ENCODE results near the gene GDPD4.

Gene GDPD4

GRCh38 chr11:77250881-77251640, 50.4 kb downstream of the GDPD4 start:
- peaks cover 0 to 8% of the 10 kb centered on the region in 2 donors for H3K9me3 Mint-ChIP-seq
- no peak overlapping the region for H3K27ac Mint-ChIP-seq
- no peak overlapping the region for H3K4me3 Mint-ChIP-seq
- ATAC-seq (replicated peaks) (no peak), DNase-seq (no peak)
- peaks cover 0 to 28% of the 10 kb centered on the region in 2 donors for H3K27me3 Mint-ChIP-seq
- H3K36me3 Mint-ChIP-seq (ENCODE audit: insufficient read depth), result no peaks in the 10 kb centered on the region
- no peaks in the 10 kb centered on the region for H3K4me1 Mint-ChIP-seq (ENCODE audit: low read depth in 2 of 2)

- Mint-ChIP-seq H3K27ac (no peak overlapping the region), H3K4me1 (ENCODE audit: low read depth in 2 of 2) (no peaks in the 10 kb centered on the region), H3K9me3 (peaks cover 0 to 8% of the 10 kb centered on the region in 2 donors), H3K36me3 (ENCODE audit: insufficient read depth) (no peaks in the 10 kb centered on the region), H3K4me3 (no peak overlapping the region), H3K27me3 (peaks cover 0 to 19% of the 10 kb centered on the region in 2 donors)
- DNase-seq, result no peak
- no peak for ATAC-seq (replicated peaks)
Measured at GRCh38 chr11:77249427-77249826, 52.1 kb downstream of the GDPD4 start.

GRCh38 chr11:77244277-77245027, 57.0 kb downstream of the GDPD4 start:
- no peaks in the 10 kb centered on the region for H3K36me3 Mint-ChIP-seq (ENCODE audit: insufficient read depth)
- H3K27ac Mint-ChIP-seq, result no peak overlapping the region
- ATAC-seq (replicated peaks), result no peak
- H3K27me3 Mint-ChIP-seq, result no peaks in the 10 kb centered on the region
- H3K9me3 Mint-ChIP-seq, result no peaks in the 10 kb centered on the region
- no peaks in the 10 kb centered on the region for H3K4me1 Mint-ChIP-seq (ENCODE audit: low read depth in 2 of 2)
- DNase-seq, result no peak
- no peak overlapping the region for H3K4me3 Mint-ChIP-seq

- Mint-ChIP-seq H3K36me3 (ENCODE audit: insufficient read depth) (no peaks in the 10 kb centered on the region), H3K4me1 (ENCODE audit: low read depth in 2 of 2) (no peaks in the 10 kb centered on the region), H3K27ac (no peak overlapping the region), H3K4me3 (no peak overlapping the region), H3K9me3 (no peaks in the 10 kb centered on the region), H3K27me3 (peaks cover 11 to 43% of the 10 kb centered on the region in 2 donors)
- DNase-seq (no peak), ATAC-seq (replicated peaks) (no peak)
Measured at GRCh38 chr11:77236901-77237300, 64.6 kb downstream of the GDPD4 start.

GRCh38 chr11:77233011-77233410, 68.5 kb downstream of the GDPD4 start:
- no peaks in the 10 kb centered on the region for H3K9me3 Mint-ChIP-seq
- no peak for ATAC-seq (replicated peaks)
- H3K4me1 Mint-ChIP-seq (ENCODE audit: low read depth in 2 of 2), result no peaks in the 10 kb centered on the region
- H3K4me3 Mint-ChIP-seq, result no peak overlapping the region
- DNase-seq, result no peak
- H3K36me3 Mint-ChIP-seq (ENCODE audit: insufficient read depth), result peaks cover 3% of the 10 kb centered on the region
- peaks cover 11 to 39% of the 10 kb centered on the region in 2 donors for H3K27me3 Mint-ChIP-seq
- H3K27ac Mint-ChIP-seq, result no peak overlapping the region

- H3K27me3 Mint-ChIP-seq, result peaks cover 13 to 40% of the 10 kb centered on the region in 2 donors
- H3K36me3 Mint-ChIP-seq (ENCODE audit: insufficient read depth), result peaks cover 3% of the 10 kb centered on the region
- ATAC-seq (replicated peaks) (no peak), DNase-seq (no peak)
- H3K27ac Mint-ChIP-seq, result no peak overlapping the region
- H3K4me3 Mint-ChIP-seq, result no peak overlapping the region
- H3K4me1 Mint-ChIP-seq (ENCODE audit: low read depth in 2 of 2), result no peaks in the 10 kb centered on the region
- no peaks in the 10 kb centered on the region for H3K9me3 Mint-ChIP-seq
Measured at GRCh38 chr11:77232242-77232641, 69.2 kb downstream of the GDPD4 start.

GRCh38 chr11:77231800-77232199, 69.7 kb downstream of the GDPD4 start:
- H3K27me3 Mint-ChIP-seq, result peaks cover 17 to 44% of the 10 kb centered on the region in 2 donors
- no peak overlapping the region for H3K4me3 Mint-ChIP-seq
- peaks cover 3% of the 10 kb centered on the region for H3K36me3 Mint-ChIP-seq (ENCODE audit: insufficient read depth)
- H3K9me3 Mint-ChIP-seq, result no peaks in the 10 kb centered on the region
- no peaks in the 10 kb centered on the region for H3K4me1 Mint-ChIP-seq (ENCODE audit: low read depth in 2 of 2)
- no peak for ATAC-seq (replicated peaks)
- DNase-seq, result no peak
- no peak overlapping the region for H3K27ac Mint-ChIP-seq

- Mint-ChIP-seq H3K27ac (no peak overlapping the region), H3K36me3 (ENCODE audit: insufficient read depth) (peaks cover 3% of the 10 kb centered on the region), H3K4me3 (no peak overlapping the region), H3K4me1 (ENCODE audit: low read depth in 2 of 2) (no peaks in the 10 kb centered on the region), H3K9me3 (no peaks in the 10 kb centered on the region), H3K27me3 (peaks cover 22 to 44% of the 10 kb centered on the region in 2 donors)
- DNase-seq (no peak), ATAC-seq (replicated peaks) (no peak)
Measured at GRCh38 chr11:77230878-77231605, 70.4 kb downstream of the GDPD4 start.

GRCh38 chr11:77223797-77224196, 77.7 kb downstream of the GDPD4 start:
- no peak for DNase-seq
- Mint-ChIP-seq H3K4me1 (ENCODE audit: low read depth in 2 of 2) (no peaks in the 10 kb centered on the region), H3K36me3 (ENCODE audit: insufficient read depth) (peaks cover 3% of the 10 kb centered on the region), H3K27ac (no peak overlapping the region), H3K9me3 (no peaks in the 10 kb centered on the region), H3K27me3 (peaks cover 51 to 79% of the 10 kb centered on the region in 2 donors), H3K4me3 (no peak overlapping the region)
- ATAC-seq (replicated peaks), result no peak

GRCh38 chr11:77217156-77217555, 84.3 kb downstream of the GDPD4 start:
- ATAC-seq (replicated peaks) (no peak), DNase-seq (no peak)
- peaks cover 15 to 35% of the 10 kb centered on the region in 2 donors for H3K27me3 Mint-ChIP-seq
- no peaks in the 10 kb centered on the region for H3K36me3 Mint-ChIP-seq (ENCODE audit: insufficient read depth)
- no peak overlapping the region for H3K27ac Mint-ChIP-seq
- no peak overlapping the region for H3K4me3 Mint-ChIP-seq
- H3K9me3 Mint-ChIP-seq, result no peaks in the 10 kb centered on the region
- no peaks in the 10 kb centered on the region for H3K4me1 Mint-ChIP-seq (ENCODE audit: low read depth in 2 of 2)

GRCh38 chr11:77215106-77215505, 86.4 kb downstream of the GDPD4 start:
- H3K4me3 Mint-ChIP-seq, result no peak overlapping the region
- H3K9me3 Mint-ChIP-seq, result no peaks in the 10 kb centered on the region
- H3K27ac Mint-ChIP-seq, result no peak overlapping the region
- no peaks in the 10 kb centered on the region for H3K36me3 Mint-ChIP-seq (ENCODE audit: insufficient read depth)
- no peaks in the 10 kb centered on the region for H3K4me1 Mint-ChIP-seq (ENCODE audit: low read depth in 2 of 2)
- H3K27me3 Mint-ChIP-seq, result peaks cover 5 to 16% of the 10 kb centered on the region in 2 donors
- ATAC-seq (replicated peaks) (no peak), DNase-seq (no peak)

GRCh38 chr11:77214557-77214956, 86.9 kb downstream of the GDPD4 start:
- DNase-seq (no peak), ATAC-seq (replicated peaks) (no peak)
- Mint-ChIP-seq H3K4me1 (ENCODE audit: low read depth in 2 of 2) (no peaks in the 10 kb centered on the region), H3K4me3 (no peak overlapping the region), H3K27ac (no peak overlapping the region), H3K9me3 (no peaks in the 10 kb centered on the region), H3K36me3 (ENCODE audit: insufficient read depth) (no peaks in the 10 kb centered on the region), H3K27me3 (peaks cover 0 to 16% of the 10 kb centered on the region in 2 donors)

- H3K9me3 Mint-ChIP-seq, result no peaks in the 10 kb centered on the region
- DNase-seq, result no peak
- H3K4me3 Mint-ChIP-seq, result no peak overlapping the region
- no peak overlapping the region for H3K27ac Mint-ChIP-seq
- peaks cover 0 to 24% of the 10 kb centered on the region in 2 donors for H3K27me3 Mint-ChIP-seq
- ATAC-seq (replicated peaks), result no peak
- H3K4me1 Mint-ChIP-seq (ENCODE audit: low read depth in 2 of 2), result no peaks in the 10 kb centered on the region
- H3K36me3 Mint-ChIP-seq (ENCODE audit: insufficient read depth), result no peaks in the 10 kb centered on the region
Measured at GRCh38 chr11:77213589-77214428, 87.7 kb downstream of the GDPD4 start.
